Astrocyte (in vitro differentiated cells and primary cell): ENCODE results near the gene HMGCL. TPM values are rescaled to one million over a fixed set of nuclear protein-coding genes. Genes with fewer than 3 reads are reported as not detected.
"Not testable (repeated sequence)": the region's sequence is repeated elsewhere in the genome, so short reads cannot be mapped to it uniquely, and the experiment has no call there.

Experiments
- DNase-seq: peaks from one replicate; pipeline ENCODE4 v3.0.0-alpha.2; 2010; ENCODE audit warnings: low read depth
- FAIRE-seq: peaks from 2 replicates; lab custom pipeline; 2011; peaks lifted over from hg19 to GRCh38; lab: Jason Lieb, UNC
- H2AFZ ChIP-seq: 2 replicates; pipeline ENCODE4 v1.6.0; 2012; ENCODE audit warnings: low read depth, low read length, inconsistent platforms
- H3K27ac ChIP-seq: 2 replicates; pipeline ENCODE4 v1.5.1; 2011; ENCODE audit warnings: low read depth, low read length, inconsistent platforms
- H3K27me3 ChIP-seq: 2 replicates; pipeline ENCODE4 v1.6.0; 2011; ENCODE audit warnings: low read length, inconsistent platforms; ENCODE audit not compliant: insufficient read depth
- H3K36me3 ChIP-seq: 2 replicates; pipeline ENCODE4 v1.5.1; 2011; ENCODE audit warnings: low read length, inconsistent platforms; ENCODE audit not compliant: insufficient read depth
- H3K4me1 ChIP-seq: 2 replicates; pipeline ENCODE4 v1.5.1; 2011; ENCODE audit warnings: low read length, inconsistent platforms; ENCODE audit not compliant: insufficient read depth
- H3K4me2 ChIP-seq: 2 replicates; pipeline ENCODE4 v1.6.0; 2012; ENCODE audit warnings: low read length, inconsistent platforms
- H3K4me3 ChIP-seq: 2 replicates; pipeline ENCODE4 v1.5.1; 2011; ENCODE audit warnings: low read depth, mild to moderate bottlenecking, low read length, inconsistent platforms; ENCODE audit not compliant: insufficient read depth
- H3K79me2 ChIP-seq: 2 replicates; pipeline ENCODE4 v1.6.0; 2012; ENCODE audit warnings: mild to moderate bottlenecking, low read length, inconsistent platforms; ENCODE audit not compliant: insufficient read depth
- H3K9ac ChIP-seq: 2 replicates; pipeline ENCODE4 v1.6.0; 2012; ENCODE audit warnings: mild to moderate bottlenecking, low read length, inconsistent platforms
- H3K9me3 ChIP-seq: 2 replicates; pipeline ENCODE4 v1.5.1; 2012; ENCODE audit warnings: low read depth, mild to moderate bottlenecking, low read length, inconsistent platforms; ENCODE audit not compliant: insufficient read depth
- H4K20me1 ChIP-seq: 2 replicates; pipeline ENCODE4 v1.6.0; 2012; ENCODE audit warnings: low read length, inconsistent platforms; ENCODE audit not compliant: insufficient read depth
- H3K27ac Mint-ChIP-seq: one replicate; pipeline ENCODE4 v1.8.0; 2021; ENCODE audit warnings: mild to moderate bottlenecking, mixed read lengths; ENCODE audit not compliant: unreplicated experiment
- H3K27me3 Mint-ChIP-seq: one replicate; pipeline ENCODE4 v1.8.0; 2021; ENCODE audit warnings: low read depth, mixed read lengths; ENCODE audit not compliant: unreplicated experiment
- H3K36me3 Mint-ChIP-seq: one replicate; pipeline ENCODE4 v1.8.0; 2021; ENCODE audit warnings: low read depth, mixed read lengths; ENCODE audit not compliant: unreplicated experiment
- H3K4me1 Mint-ChIP-seq: one replicate; pipeline ENCODE4 v1.8.0; 2021; ENCODE audit warnings: low read depth, mixed read lengths; ENCODE audit not compliant: unreplicated experiment
- H3K4me3 Mint-ChIP-seq: one replicate; pipeline ENCODE4 v1.8.0; 2021; ENCODE audit warnings: mild to moderate bottlenecking, moderate library complexity, mixed read lengths; ENCODE audit not compliant: unreplicated experiment
- H3K9me3 Mint-ChIP-seq: one replicate; pipeline ENCODE4 v1.8.0; 2021; ENCODE audit warnings: mild to moderate bottlenecking, mixed read lengths; ENCODE audit not compliant: unreplicated experiment
- EZH2 ChIP-seq: IDR thresholded peaks from 2 replicates; pipeline ENCODE4 v1.6.1; 2012; ENCODE audit warnings: mild to moderate bottlenecking, low read length, inconsistent platforms; ENCODE audit not compliant: insufficient read depth
- total RNA-seq: library from RNA; stranded (reverse); gene quantifications from 2 replicates; pipeline ENCODE4 v1.2.1, GENCODE V29; 2021
- TF ChIP-seq, protein P1 (sequence below): IDR thresholded peaks from 2 replicates; pipeline ENCODE4 v1.5.1; 2011; ENCODE audit warnings: low read depth, mild to moderate bottlenecking, inconsistent platforms, low read length, moderate library complexity; ENCODE audit not compliant: insufficient read depth

The HMGCL gene
- total RNA-seq, 1 donor from 2014 or later: 17.1 TPM

DNA sequence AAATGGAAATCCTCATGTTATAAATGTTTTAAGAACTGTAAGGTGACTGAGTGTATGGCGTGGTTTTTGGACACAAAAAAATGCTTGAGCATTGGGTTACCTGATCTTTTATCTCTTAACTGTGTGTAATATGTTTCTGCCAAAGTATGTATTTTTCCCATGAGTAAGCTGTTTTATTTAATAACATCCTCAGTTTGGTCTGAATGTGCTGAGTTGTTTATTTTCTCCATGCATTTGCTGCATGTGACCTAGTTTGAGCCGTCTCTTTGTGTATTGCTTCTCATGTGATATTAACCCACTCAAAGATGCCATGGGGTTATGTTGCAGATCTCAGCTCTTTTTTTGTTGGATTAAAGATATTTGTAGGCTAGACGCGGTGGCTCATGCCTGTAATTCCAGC is 40.4 kb downstream of the HMGCL start:
- DNase-seq: no peak
- no peak overlapping the region for H3K27ac Mint-ChIP-seq
- H3K4me3 Mint-ChIP-seq: no peak overlapping the region
- Histone ChIP-seq H3K9me3 (no peaks in the 10 kb centered on the region), H4K20me1 (peaks cover 21% of the 10 kb centered on the region), H3K4me3 (no peak overlapping the region), H3K79me2 (peaks cover 42% of the 10 kb centered on the region), H3K4me1 (peaks cover 11% of the 10 kb centered on the region), H2AFZ (no peak overlapping the region), H3K4me2 (no peak overlapping the region), H3K9ac (no peak overlapping the region), H3K36me3 (peaks cover 37% of the 10 kb centered on the region), H3K27ac (no peak overlapping the region), H3K27me3 (no peaks in the 10 kb centered on the region)
- H3K36me3 Mint-ChIP-seq: peaks cover 11% of the 10 kb centered on the region
- H3K27me3 Mint-ChIP-seq: no peaks in the 10 kb centered on the region
- no peaks in the 10 kb centered on the region for H3K9me3 Mint-ChIP-seq
- TF ChIP-seq, protein P1, sequence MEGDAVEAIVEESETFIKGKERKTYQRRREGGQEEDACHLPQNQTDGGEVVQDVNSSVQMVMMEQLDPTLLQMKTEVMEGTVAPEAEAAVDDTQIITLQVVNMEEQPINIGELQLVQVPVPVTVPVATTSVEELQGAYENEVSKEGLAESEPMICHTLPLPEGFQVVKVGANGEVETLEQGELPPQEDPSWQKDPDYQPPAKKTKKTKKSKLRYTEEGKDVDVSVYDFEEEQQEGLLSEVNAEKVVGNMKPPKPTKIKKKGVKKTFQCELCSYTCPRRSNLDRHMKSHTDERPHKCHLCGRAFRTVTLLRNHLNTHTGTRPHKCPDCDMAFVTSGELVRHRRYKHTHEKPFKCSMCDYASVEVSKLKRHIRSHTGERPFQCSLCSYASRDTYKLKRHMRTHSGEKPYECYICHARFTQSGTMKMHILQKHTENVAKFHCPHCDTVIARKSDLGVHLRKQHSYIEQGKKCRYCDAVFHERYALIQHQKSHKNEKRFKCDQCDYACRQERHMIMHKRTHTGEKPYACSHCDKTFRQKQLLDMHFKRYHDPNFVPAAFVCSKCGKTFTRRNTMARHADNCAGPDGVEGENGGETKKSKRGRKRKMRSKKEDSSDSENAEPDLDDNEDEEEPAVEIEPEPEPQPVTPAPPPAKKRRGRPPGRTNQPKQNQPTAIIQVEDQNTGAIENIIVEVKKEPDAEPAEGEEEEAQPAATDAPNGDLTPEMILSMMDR: no peak
- TF ChIP-seq EZH2: no peak
- FAIRE-seq: no peak
- H3K4me1 Mint-ChIP-seq: peaks cover 5% of the 10 kb centered on the region

DNA sequence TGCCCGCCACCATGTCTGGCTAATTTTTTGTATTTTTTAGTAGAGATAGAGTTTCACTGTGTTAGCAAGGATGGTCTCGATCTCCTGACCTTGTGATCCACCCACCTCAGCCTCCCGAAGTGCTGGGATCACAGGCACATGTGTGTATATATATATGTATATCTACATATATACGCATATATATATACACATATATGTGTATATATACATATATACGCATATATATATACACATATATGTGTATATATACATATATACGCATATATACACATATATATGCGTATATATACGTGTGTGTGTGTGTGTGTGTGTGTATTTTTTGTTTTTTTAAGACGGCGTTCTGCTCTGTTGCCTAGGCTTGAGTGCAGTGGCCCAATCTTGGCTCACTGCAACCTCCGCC is 42.1 kb downstream of the HMGCL start:
- Histone ChIP-seq H3K79me2 (peaks cover 57% of the 10 kb centered on the region), H3K36me3 (peaks cover 34% of the 10 kb centered on the region), H4K20me1 (peaks cover 32% of the 10 kb centered on the region), H3K4me1 (peaks cover 17% of the 10 kb centered on the region)
- H3K27ac Mint-ChIP-seq, H3K27me3 ChIP-seq, H3K4me3 ChIP-seq, DNase-seq, H3K27ac ChIP-seq, H3K9me3 Mint-ChIP-seq, H3K9me3 ChIP-seq, H3K9ac ChIP-seq, H3K27me3 Mint-ChIP-seq, H3K4me3 Mint-ChIP-seq, H2AFZ ChIP-seq, H3K4me2 ChIP-seq, FAIRE-seq: not testable (repeated sequence)
- peaks cover 11% of the 10 kb centered on the region for H3K36me3 Mint-ChIP-seq
- peaks cover 13% of the 10 kb centered on the region for H3K4me1 Mint-ChIP-seq

DNA sequence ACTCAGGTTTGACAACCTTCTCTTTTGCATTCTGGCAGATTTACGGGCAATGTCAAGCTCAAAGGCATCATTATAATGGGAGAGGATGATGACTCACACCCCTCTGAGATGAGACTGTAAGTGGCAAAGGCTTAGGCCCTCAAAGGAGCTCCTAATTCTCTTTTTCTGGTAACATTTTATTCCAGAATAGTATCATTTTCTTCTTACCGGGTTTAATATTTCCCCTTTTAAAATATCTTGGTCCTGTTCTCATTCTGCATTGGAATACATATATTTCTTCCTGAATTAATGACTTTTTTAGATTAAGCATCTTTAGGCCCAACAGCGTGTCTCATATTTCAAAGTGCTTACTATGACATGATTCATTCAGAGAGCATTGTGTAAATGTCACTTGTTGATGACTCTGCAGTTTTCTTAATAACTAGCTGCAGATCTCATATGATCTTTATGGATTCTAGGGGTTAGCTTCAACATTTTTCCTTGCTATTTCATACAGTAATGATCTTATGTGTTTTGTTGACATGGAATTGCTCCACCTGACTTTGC is 45.3 kb downstream of the HMGCL start:
- no peak for FAIRE-seq
- H2AFZ ChIP-seq: no peak overlapping the region
- H3K27ac Mint-ChIP-seq: peak overlapping the region; percentile 60

More for the DNA sequence above, 45.3 kb downstream of the HMGCL start:
- no peaks in the 10 kb centered on the region for H3K9me3 Mint-ChIP-seq
- no peaks in the 10 kb centered on the region for H3K27me3 ChIP-seq
- peak overlapping the region; percentile 95 for H3K4me2 ChIP-seq
- H3K27me3 Mint-ChIP-seq: no peaks in the 10 kb centered on the region
- peak overlapping the region; percentile 90 for H3K4me3 ChIP-seq
- H3K9me3 ChIP-seq: no peaks in the 10 kb centered on the region
- TF ChIP-seq, protein P1: no peak
- TF ChIP-seq EZH2: no peak
- DNase-seq: peak; percentile 63
- H3K9ac ChIP-seq: peak overlapping the region; percentile 89
- H3K36me3 ChIP-seq: peaks cover 8% of the 10 kb centered on the region
- peaks cover 57% of the 10 kb centered on the region for H3K79me2 ChIP-seq
- H3K4me1 ChIP-seq: peaks cover 17% of the 10 kb centered on the region
- peaks cover 24% of the 10 kb centered on the region for H4K20me1 ChIP-seq
- peak overlapping the region; percentile 61 for H3K27ac ChIP-seq
- H3K4me3 Mint-ChIP-seq: peak overlapping the region; percentile 91
- H3K4me1 Mint-ChIP-seq: peaks cover 14% of the 10 kb centered on the region
- peaks cover 2% of the 10 kb centered on the region for H3K36me3 Mint-ChIP-seq
